Uterus (tissue), 2 donors: ENCODE data around the gene LKAAEAR1.

ENCODE experiments used
- POLR2A ChIP-seq, 2 donors: fragments of 450-650 bp; IDR thresholded peaks; one replicate each; pipeline ENCODE4 v1.6.1; 2016; ENCODE audit warnings: antibody characterized with exemption in 2 of 2, mild to moderate bottlenecking in 1 of 2, moderate library complexity in 1 of 2
- TF ChIP-seq, protein P1 (sequence below), 4 experiments: fragments of 200-600 bp in 2 of 4; fragments of 450-650 bp in 2 of 4; sonication (generic) in 2 of 4; IDR thresholded peaks; one replicate each; pipeline ENCODE4 v1.5.1; 2016 to 2019; ENCODE audit warnings: antibody characterized with exemption in 4 of 4, mild to moderate bottlenecking in 2 of 4, moderate library complexity in 1 of 4

DNA sequence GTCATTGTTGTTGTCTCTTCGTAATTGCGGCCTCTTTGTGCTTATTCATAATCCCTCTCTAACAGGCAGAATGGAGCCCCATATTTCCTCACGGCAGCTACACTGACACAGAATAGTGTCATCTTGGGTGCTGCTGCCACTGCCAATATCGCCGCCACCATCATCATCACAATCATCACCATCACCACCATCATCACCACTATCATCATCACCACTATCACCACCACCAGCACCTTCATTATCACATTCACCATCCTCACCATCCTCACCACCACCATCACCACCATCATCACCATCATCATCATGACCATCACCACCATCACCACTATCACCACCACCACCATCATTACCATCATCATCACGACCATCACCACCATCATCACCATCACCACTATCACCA, 12.3 kb upstream of the LKAAEAR1 start:
- TF ChIP-seq, protein P1, sequence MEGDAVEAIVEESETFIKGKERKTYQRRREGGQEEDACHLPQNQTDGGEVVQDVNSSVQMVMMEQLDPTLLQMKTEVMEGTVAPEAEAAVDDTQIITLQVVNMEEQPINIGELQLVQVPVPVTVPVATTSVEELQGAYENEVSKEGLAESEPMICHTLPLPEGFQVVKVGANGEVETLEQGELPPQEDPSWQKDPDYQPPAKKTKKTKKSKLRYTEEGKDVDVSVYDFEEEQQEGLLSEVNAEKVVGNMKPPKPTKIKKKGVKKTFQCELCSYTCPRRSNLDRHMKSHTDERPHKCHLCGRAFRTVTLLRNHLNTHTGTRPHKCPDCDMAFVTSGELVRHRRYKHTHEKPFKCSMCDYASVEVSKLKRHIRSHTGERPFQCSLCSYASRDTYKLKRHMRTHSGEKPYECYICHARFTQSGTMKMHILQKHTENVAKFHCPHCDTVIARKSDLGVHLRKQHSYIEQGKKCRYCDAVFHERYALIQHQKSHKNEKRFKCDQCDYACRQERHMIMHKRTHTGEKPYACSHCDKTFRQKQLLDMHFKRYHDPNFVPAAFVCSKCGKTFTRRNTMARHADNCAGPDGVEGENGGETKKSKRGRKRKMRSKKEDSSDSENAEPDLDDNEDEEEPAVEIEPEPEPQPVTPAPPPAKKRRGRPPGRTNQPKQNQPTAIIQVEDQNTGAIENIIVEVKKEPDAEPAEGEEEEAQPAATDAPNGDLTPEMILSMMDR (IDR thresholded peaks at IDR 0.05): no peak
- TF ChIP-seq POLR2A (IDR thresholded peaks at IDR 0.05): no peak
